GM21423 (cell line): Measurements from ENCODE around the gene MYO18A.
"Not testable (repeated sequence)": the region's sequence is repeated elsewhere in the genome, so short reads cannot be mapped to it uniquely, and the experiment has no call there.

Experiments
- ATAC-seq: cut with Tn5 transposase; IDR thresholded peaks from one replicate; pipeline ENCODE4 v1.9.1; 2021; ENCODE audit warnings: mild to moderate bottlenecking, moderate library complexity; ENCODE audit not compliant: unreplicated experiment

Gene MYO18A

GRCh38 chr17:29108823-29109476 lies 71.2 kb downstream of the MYO18A start:
- ATAC-seq: no peak

- ATAC-seq: no peak
Measured at GRCh38 chr17:29107933-29108822, 72.0 kb downstream of the MYO18A start.

- no peak for ATAC-seq
Measured at GRCh38 chr17:29107084-29107483, 73.1 kb downstream of the MYO18A start.

GRCh38 chr17:29103341-29103740 lies 76.9 kb downstream of the MYO18A start:
- ATAC-seq: no peak

GRCh38 chr17:29102741-29103181 lies 77.4 kb downstream of the MYO18A start:
- ATAC-seq: no peak

GRCh38 chr17:29102046-29102445 lies 78.2 kb downstream of the MYO18A start:
- ATAC-seq: no peak

- ATAC-seq: no peak
Measured at GRCh38 chr17:29100296-29100695, 79.9 kb downstream of the MYO18A start.

GRCh38 chr17:29099527-29099926 lies 80.7 kb downstream of the MYO18A start:
- ATAC-seq: no peak

- no peak for ATAC-seq
Measured at GRCh38 chr17:29096094-29096493, 84.1 kb downstream of the MYO18A start.

GRCh38 chr17:29095439-29095838 lies 84.8 kb downstream of the MYO18A start:
- no peak for ATAC-seq

- ATAC-seq: no peak
Measured at GRCh38 chr17:29094101-29094708, 86.0 kb downstream of the MYO18A start.

- no peak for ATAC-seq
Measured at GRCh38 chr17:29093090-29093871, 86.9 kb downstream of the MYO18A start.

- ATAC-seq: no peak
Measured at GRCh38 chr17:29091606-29092289, 88.5 kb downstream of the MYO18A start.

- ATAC-seq: no peak
Measured at GRCh38 chr17:29090750-29091605, 89.2 kb downstream of the MYO18A start.

GRCh38 chr17:29090108-29090507 lies 90.1 kb downstream of the MYO18A start:
- no peak for ATAC-seq

- no peak for ATAC-seq
Measured at GRCh38 chr17:29089601-29090044, 90.6 kb downstream of the MYO18A start.

- not testable (repeated sequence) for ATAC-seq
Measured at GRCh38 chr17:29088782-29089181, 91.4 kb downstream of the MYO18A start.

GRCh38 chr17:29086628-29087332 lies 93.4 kb downstream of the MYO18A start:
- no peak for ATAC-seq

GRCh38 chr17:29085223-29085622 lies 95.0 kb downstream of the MYO18A start:
- no peak for ATAC-seq
